OCI-M1 (cell line): ENCODE results near the gene TICRR.
A peak's percentile ranks its signal among the peaks of the same experiment; 100 is the strongest.
"Not testable (repeated sequence)": the region's sequence is repeated elsewhere in the genome, so short reads cannot be mapped to it uniquely, and the experiment has no call there.

Experiments
- DNase-seq: peaks from one replicate; lab custom pipeline; 2025; lab: John Stamatoyannopoulos, UW

TICRR gene, protein sequence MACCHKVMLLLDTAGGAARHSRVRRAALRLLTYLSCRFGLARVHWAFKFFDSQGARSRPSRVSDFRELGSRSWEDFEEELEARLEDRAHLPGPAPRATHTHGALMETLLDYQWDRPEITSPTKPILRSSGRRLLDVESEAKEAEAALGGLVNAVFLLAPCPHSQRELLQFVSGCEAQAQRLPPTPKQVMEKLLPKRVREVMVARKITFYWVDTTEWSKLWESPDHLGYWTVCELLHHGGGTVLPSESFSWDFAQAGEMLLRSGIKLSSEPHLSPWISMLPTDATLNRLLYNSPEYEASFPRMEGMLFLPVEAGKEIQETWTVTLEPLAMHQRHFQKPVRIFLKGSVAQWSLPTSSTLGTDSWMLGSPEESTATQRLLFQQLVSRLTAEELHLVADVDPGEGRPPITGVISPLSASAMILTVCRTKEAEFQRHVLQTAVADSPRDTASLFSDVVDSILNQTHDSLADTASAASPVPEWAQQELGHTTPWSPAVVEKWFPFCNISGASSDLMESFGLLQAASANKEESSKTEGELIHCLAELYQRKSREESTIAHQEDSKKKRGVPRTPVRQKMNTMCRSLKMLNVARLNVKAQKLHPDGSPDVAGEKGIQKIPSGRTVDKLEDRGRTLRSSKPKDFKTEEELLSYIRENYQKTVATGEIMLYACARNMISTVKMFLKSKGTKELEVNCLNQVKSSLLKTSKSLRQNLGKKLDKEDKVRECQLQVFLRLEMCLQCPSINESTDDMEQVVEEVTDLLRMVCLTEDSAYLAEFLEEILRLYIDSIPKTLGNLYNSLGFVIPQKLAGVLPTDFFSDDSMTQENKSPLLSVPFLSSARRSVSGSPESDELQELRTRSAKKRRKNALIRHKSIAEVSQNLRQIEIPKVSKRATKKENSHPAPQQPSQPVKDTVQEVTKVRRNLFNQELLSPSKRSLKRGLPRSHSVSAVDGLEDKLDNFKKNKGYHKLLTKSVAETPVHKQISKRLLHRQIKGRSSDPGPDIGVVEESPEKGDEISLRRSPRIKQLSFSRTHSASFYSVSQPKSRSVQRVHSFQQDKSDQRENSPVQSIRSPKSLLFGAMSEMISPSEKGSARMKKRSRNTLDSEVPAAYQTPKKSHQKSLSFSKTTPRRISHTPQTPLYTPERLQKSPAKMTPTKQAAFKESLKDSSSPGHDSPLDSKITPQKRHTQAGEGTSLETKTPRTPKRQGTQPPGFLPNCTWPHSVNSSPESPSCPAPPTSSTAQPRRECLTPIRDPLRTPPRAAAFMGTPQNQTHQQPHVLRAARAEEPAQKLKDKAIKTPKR (N-terminal part only)

DNA sequence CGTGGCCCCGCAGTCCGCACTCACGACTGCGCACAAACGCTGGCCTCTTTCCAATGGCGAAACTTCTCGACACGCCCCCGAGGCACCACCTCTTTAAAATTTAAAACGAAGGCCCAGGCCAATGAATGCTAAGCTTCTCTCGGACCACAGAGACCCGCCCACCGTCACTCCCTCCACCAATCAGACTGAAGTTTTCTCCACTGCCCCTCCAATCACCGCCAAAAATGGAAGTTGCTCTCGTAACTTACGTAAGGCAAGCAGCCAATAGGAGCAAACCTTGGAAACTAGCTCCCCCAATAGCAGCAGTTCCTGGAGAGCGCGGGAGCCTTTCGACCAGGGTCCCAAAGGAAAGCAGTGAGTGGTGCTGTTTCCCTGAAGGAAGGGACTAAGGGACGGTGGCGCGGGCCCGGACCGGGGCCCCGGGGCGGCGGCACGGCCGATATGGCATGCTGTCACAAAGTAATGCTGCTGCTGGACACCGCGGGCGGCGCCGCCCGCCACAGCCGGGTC is at the start of gene TICRR:
Gene TICRR, plus strand, starts transcription at position 324 of the 510 bp plus-strand sequence. Its CDS starts 118 bp downstream, at position 442.
- peak; percentile 99 for DNase-seq

DNA sequence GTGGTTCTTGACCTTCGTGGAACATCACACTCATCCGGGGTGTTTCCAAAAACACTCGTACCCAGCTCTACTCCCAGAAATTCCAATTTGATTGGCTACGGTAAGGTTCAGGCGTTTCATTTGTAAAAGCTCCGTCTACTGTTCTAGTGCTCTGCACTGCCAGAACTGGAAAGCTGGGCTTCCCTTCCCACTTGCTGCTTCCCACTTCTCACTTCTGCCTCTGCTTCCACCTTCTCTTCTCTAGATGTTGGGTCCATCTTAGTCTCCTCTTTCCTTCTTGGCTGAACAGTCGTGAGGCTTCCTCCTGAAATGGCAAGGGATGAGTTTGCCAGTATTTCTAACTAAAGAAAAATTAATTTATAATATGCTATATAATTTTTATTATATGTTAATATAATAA is 49.1 kb upstream of the TICRR start:
- no peak for DNase-seq

DNA sequence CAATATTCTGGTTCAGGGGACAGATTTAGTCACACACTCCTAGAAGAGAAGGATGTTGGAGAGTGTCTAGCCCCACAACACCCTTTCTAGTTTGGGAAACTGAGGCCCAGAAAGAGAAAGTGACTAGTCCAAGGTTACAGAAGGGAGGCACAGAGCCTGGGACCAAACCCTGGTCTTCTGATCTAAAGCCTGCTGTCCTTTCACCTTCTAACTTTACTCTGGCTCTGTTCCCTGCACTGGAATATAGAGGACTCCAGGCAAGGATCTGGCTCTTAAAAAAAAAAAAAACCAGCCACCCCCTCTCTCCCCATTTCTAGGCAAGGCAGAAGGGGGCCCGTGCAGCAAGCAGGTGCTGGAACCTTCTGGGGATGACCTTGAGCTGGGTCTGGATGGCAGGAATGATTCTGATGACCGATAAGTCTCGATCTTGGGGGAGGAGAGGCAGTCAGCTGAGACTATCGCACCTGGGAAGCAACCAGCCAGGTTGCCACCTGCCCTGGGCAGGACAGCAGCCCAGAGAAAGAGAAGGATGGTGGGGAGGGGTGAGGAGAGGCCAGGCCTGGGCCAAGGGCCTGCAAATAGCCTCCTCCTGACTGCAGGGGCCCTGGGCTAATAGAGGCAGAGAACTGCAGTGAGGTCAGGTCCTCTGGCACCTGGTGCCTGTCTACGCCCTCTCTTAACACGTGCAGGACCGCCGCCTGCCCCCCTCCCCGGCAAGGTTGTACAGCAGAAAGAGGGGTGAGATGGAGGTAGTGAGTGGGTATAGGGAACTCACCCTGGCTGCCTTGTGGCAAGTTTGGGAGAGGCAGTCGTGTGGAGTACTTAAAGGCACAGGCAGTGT is 48.4 kb upstream of the TICRR start:
- DNase-seq: no peak

DNA sequence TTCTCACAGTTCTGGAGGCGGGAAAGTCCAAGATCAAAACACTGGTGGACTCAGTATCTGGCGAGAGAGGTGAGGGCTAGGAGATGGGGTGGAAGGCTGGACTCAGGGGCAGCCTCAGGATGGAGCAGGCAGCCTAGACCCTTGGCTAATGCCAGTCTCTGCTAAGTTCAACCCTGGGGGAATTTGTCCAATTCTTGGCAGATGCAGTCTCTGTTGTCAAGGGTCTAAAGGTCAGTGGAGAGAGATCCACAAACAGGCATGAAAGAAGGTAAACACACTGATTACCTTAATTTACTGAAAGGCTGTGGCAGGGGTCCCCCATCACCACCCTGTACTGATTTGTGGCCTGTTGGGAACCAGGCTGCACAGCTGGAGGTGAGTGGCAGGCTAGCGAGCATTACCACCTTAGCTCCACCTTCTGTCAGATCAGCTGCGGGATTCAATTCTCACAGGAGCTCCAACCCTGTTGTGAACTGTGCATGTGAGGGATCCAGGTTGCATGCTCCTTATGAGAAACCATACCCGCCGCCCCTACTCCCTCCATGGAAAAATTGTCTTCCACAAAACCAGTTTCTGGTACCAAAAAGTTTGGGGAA is 46.4 kb upstream of the TICRR start:
- no peak for DNase-seq

DNA sequence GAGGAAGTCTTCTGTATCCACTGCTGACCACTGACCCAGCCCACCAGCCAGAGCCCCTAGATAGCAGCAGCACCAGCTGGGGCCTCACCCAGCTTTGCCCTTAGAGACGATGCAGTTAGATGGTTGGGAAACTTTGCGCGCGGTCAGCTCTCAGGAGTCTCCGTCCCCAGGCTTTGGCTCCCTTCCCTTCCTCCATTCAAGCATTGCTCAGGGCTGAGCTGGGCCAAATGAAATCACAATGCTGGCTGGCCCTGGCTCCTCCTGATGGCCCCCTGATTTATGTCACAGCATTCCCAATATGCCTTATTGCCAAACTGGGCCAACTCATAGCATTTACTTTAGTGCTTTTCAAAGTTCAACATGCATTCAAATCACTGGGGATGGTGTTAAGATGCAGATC is 44.3 kb upstream of the TICRR start:
- no peak for DNase-seq

DNA sequence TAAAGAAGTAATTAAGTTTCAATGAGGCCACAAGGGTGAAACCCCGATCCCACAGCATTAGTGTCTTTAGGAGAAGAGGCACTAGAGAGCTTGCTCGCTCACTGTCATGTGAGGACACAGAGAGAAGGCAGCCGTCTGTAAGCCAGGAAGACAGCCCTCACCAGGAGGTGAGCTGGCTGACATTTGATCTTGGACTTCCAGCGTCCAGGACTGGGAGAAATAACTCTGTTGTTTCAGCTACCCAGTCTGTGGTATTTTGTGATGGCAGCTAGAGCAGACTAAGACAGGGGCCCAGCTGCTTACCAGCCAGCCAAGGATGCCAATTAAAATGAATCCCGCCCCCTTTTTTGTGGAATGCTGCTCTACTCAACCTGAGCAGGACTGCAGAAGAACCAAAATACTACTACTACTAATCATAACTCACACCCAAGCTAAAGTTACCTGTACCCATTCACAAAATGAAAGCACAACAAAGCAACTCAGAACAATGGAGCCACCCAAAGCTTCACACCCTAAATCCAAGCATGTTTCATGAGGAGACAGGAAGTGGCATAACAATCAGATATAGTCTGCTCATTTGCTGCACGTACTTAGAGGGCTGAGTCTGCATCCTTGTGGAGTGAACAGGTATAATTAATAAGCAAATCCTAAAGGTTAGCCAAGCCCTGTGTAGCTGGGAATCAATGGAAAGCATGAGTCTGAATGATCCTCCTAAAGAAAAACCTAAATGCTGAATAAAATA is 43.3 kb upstream of the TICRR start:
- DNase-seq: no peak

DNA sequence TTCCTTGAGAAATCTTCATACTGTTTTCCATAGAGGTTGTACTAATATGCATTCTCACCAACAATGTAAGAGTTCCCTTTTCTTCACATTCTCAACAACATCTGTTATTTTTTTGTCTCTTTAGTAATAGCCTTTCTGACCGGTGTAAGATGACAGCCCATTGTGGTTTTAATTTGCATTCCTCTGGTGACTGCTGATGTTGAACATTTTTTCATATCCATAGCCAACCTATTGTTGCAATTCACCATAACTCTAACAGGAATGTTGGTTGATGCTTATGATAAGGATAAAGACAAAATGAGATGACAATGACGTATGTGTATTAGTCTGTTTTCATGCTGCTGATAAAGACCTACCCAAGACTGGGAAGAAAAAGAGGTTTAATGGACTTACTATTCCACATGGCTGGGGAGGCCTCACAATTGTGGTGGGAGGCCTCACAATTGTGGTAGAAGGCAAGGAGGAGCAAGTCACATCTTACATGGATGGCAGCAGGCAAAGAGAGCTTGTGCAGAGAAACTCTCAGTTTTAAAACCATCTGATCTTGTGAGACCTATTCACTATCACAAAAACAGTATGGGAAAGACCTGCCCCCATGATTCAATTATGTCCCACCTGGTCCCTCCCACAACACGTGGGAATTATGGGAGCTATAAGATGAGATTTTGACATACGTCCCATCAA is 41.3 kb upstream of the TICRR start:
- DNase-seq: no peak

DNA sequence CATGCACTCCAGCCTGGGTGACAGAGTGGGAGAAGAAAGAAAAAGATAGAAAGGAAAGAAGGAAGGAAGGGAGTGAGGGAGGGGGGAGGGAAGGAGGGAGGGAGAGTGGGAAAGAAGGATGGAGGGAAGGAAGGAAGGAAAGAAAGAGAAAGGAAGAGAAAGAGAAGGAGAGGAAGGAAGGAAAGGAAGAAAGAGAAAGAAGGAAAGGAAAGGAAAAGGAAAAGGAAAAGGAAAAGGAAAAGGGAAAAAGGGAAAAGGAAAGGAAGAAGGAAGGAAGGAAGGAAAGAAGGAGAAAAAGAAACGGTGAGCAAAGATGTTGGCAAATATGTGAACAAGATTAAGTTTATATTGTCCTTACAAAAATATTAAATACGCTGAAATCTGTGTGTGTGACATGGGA is 36.2 kb upstream of the TICRR start:
- no peak for DNase-seq

DNA sequence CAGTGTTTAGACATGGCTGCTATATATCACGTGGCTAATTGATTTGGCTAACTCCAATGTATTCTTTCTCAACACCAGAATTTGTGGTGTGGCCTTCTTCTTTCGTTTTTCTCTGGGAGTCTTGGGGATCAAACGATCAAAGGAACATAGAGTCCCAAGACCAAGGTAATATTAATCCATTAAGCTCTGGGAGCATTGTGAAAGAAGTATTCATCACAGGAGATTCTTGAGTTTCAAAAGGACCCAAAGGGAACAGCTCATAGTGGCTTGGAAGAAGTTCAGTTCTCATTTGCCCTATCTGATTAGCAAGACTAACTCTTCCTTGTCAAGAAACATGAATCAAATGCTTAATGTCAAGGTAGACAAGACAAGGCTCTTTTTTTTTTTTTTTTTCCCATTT is 32.9 kb upstream of the TICRR start:
- no peak for DNase-seq

DNA sequence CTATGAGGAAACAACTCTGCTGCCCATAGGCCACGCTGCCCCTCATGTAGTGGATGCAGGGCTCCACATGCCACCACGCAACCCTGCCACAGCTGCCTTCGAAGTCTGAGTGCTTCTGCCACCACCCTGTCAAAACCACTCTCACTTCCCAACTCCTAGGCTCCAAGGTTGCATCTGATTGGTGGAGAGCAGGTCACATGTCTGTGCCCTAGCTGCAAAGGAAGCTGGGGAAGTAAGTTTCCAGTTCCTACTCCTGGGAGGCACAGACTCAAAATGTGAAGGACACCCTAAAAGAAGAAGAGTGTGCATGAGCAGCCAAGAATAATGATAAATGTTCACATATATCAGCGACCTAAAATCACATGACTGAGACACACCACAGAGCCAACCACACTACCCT is 31.9 kb upstream of the TICRR start:
- DNase-seq: no peak

DNA sequence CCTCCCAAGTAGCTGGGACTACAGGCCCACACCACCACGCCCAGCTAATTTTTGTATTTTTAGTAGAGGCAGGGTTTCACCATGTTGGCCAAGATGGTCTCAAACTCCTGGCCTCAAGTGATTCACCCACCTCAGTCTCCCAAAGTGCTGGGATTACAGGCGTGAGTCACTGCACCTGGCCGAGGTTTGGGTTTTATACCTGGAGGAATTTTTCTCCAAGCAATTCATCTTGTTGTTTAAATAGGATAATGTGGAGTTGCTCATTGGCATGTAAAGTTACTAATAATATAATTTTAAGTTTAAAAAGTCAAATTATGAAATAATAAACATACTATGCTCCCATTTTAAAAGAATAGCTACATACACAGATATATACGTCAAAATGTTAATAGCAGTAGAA is 26.1 kb upstream of the TICRR start:
- not testable (repeated sequence) for DNase-seq

DNA sequence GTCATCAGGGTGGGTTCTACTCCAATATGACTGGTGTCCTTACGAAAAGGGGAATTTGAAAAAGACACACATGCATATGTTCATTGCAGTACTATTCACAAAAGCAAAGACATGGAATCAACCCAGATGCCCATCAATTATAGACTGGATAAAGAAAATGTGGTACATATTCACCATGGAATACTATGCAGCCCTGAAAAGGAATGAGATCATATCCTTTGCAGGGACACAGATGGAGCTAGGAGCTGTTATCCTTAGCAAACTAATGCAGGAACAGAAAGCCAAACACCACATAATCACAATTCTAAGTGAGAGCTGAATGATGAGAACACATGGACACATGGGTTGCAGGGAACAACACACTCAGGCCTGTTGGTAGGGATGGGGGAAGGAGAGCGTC is 24.8 kb upstream of the TICRR start:
- no peak for DNase-seq

DNA sequence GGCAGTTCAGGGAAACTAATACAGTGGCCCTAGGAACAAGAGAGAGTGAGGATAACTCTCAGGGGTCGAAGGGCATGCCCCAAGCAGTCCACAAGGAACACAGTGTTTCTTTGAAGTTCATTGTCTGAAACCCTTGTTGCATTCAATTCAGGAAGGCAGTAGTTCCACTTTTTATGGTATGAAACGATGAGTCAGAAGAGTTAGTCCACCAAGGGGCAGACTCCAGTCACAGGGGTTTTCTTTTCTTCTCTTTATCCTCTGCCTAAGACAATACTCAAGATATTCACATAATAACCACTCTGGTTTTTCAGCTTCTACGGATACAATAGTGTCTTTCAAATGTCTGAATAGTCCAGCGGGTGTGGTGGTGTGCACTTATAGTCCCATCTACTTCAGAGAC is 23.7 kb upstream of the TICRR start:
- no peak for DNase-seq

DNA sequence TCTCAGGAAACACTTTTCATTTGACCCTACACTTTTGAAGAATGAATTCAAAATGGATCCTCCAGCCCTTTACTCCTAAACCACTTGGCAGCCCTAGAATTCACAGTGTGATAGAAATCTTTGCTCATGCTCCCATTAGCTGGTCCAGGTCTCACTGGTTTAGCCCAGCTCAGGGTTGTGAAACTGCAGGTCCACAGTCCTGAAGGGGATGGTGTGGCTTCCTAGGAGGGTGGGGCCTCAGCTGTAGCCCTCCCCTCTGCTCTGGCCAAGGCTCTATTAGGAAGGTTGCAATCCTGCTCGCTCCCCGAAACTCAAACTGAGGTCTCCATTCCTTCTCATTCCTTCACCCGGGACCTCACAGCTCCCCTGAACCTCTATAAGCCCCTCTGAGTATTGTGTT is 21.6 kb upstream of the TICRR start:
- DNase-seq: no peak

DNA sequence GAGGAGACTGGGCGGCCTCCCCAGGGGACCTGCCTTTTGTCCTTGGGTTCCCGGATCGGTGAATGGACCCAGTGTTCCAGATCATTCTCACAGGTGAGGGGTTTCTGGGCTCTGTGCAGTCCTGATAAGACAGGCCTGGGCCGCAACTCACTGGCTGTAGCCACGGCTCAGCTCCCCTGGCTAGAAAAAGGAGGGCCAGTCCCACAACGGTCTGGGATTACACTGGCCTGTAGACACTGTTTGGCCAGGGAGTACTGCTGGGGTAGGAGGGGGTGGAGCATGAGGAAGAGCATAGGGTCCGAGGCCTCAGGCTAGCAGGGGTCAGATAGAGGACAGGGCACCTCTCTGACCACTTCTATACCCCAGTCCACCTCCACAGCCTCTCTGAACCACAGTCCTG is 21.0 kb upstream of the TICRR start:
- DNase-seq: no peak

DNA sequence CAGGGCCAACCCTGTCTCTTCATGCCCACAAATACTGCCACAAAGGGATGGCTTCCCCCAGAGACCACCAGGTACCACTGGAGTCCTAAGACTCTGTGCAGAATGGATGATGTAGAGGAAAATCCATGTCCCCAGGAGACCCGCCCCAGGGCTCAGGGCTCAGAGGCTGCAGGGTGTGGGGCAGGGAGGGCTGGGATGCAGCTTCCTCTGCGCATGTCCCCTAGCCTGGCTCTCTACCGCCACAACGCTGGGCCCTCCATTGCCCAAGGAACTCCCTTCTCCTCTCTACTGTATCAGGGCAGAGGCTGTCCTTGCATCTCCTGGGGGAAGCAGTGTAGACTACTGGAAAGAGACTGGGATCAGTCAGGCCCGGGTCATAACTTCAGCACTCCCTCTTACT is 19.5 kb upstream of the TICRR start:
- DNase-seq: no peak

DNA sequence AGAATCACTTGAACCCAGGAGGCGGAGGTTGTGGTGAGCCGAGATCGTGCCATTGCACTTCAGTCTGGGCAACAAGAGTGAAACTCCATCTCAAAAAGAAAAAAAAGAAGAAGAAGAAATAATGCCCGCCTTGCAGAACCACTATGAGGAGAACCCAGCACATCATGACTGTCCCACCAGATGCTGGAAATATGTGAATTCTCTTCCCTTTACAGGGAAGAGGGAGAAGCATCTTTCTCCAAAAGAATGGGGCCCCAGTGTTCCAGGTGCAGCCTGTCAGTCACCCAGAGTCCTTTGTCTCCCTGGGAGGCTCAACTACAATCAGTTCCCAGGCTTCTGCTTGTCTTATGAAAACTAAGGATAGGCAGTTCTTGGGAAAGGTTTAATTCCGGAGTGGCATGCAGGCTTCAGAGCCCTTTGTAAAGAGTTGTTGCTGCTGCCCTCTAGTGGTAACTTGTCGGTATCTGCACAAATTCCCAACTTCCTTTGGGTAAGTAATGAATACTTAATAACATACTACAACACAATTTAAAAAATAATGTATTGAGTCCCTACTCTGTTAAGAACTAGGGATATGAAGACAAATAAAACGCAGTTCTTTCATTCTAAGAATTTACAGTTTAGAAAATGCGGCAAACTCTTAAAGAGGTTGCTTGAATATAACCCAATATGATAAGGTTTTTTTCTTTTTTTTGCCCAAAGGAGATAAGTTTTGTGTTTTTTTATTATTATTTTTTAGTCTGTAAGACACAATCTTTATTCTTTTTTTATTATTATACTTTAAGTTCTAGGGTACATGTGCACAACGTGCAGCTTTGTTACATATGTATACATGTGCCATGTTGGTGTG is 18.6 kb upstream of the TICRR start:
- DNase-seq: peak; percentile 75

DNA sequence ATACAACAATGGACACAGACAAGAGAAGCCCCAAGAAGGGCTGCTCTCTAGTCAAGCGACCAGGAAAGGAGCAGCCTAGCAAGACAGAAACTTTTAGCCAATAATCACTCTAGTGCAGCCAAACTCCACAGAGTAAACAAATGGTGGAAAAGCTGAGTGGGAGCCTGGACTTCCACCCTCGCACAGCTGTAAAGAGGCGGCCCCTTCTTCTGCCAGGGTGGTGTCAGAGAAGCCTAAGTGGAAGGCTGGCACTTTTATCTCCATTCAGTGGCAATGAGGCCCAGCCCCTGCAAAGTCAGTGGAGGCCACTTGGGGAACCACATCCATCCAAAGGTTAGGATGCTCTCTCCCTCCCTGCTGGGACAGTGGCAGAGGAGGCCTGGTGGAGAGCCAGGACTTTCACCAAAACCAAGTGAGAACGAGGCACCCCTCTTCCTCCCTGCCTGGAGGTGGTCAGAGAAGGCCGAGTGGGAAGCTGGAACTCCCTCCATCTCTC is 15.5 kb upstream of the TICRR start:
- no peak for DNase-seq
